B cell (primary cell): ENCODE data around the gene NUAK1.

ENCODE experiments used
- EZH2 ChIP-seq: IDR thresholded peaks from 2 replicates; pipeline ENCODE4 v1.6.1; 2012; ENCODE audit warnings: borderline replicate concordance, low read depth, mild to moderate bottlenecking, moderate library complexity, low read length; ENCODE audit not compliant: insufficient read depth, poor library complexity, severe bottlenecking
- TF ChIP-seq, protein P1 (sequence below): fragments of 200-600 bp; IDR thresholded peaks from one replicate; pipeline ENCODE4 v1.8.0; 2022; ENCODE audit warnings: antibody characterized with exemption, mild to moderate bottlenecking

- TF ChIP-seq, protein P1, sequence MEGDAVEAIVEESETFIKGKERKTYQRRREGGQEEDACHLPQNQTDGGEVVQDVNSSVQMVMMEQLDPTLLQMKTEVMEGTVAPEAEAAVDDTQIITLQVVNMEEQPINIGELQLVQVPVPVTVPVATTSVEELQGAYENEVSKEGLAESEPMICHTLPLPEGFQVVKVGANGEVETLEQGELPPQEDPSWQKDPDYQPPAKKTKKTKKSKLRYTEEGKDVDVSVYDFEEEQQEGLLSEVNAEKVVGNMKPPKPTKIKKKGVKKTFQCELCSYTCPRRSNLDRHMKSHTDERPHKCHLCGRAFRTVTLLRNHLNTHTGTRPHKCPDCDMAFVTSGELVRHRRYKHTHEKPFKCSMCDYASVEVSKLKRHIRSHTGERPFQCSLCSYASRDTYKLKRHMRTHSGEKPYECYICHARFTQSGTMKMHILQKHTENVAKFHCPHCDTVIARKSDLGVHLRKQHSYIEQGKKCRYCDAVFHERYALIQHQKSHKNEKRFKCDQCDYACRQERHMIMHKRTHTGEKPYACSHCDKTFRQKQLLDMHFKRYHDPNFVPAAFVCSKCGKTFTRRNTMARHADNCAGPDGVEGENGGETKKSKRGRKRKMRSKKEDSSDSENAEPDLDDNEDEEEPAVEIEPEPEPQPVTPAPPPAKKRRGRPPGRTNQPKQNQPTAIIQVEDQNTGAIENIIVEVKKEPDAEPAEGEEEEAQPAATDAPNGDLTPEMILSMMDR, result no peak
- TF ChIP-seq EZH2, result no peak
Observed at GRCh38 chr12:106021516-106021915, 117.2 kb downstream of the NUAK1 start.
